OCI-LY7 (cell line): Measurements from ENCODE around the gene ZNF222. TPM values are rescaled to one million over a fixed set of nuclear protein-coding genes. Genes with fewer than 3 reads are reported as not detected.

Experiments used
- BruUV-seq: library from RNA; stranded (reverse); fragments of 400-500 nt; replicated peaks from 2 replicates; lab custom pipeline; 2021; lab: Mats Ljungman, UMichigan
- CTCF ChIA-PET: fragments of 300-600 bp; sonication (Branson Sonifier 250); formaldehyde crosslinking; loops from one replicate; lab custom pipeline; 2022; ENCODE audit warnings: antibody characterized with exemption; ENCODE audit not compliant: unreplicated experiment; lab: Charles Lee
- POLR2A ChIA-PET: fragments of 300-600 bp; sonication (Branson Sonifier 250); formaldehyde crosslinking; loops from one replicate; lab custom pipeline; 2022; ENCODE audit warnings: antibody characterized with exemption; lab: Charles Lee
- DNase-seq: peaks from one replicate; pipeline ENCODE4 v3.0.0-alpha.2; 2015; ENCODE audit warnings: low spot score
- H2AFZ ChIP-seq: fragments of 200-600 bp; sonication (generic), shearing (Covaris generic); 2 replicates; pipeline ENCODE4 v1.6.1; 2014; ENCODE audit warnings: mild to moderate bottlenecking, antibody characterized with exemption, low read length, moderate library complexity
- H3K27ac ChIP-seq: fragments of 200-600 bp; sonication (generic); 2 replicates; pipeline ENCODE4 v1.5.1; 2014; ENCODE audit warnings: mixed run types, low read depth, mild to moderate bottlenecking, moderate library complexity, low read length, inconsistent platforms; ENCODE audit not compliant: poor library complexity, severe bottlenecking
- H3K36me3 ChIP-seq: fragments of 200-600 bp; sonication (generic); 2 replicates; pipeline ENCODE4 v1.6.1; 2014; ENCODE audit warnings: mild to moderate bottlenecking, antibody characterized with exemption, low read length, moderate library complexity, mixed read lengths; ENCODE audit not compliant: insufficient read depth
- H3K4me1 ChIP-seq: fragments of 200-600 bp; sonication (generic); 2 replicates; pipeline ENCODE4 v1.5.1; 2014; ENCODE audit warnings: mild to moderate bottlenecking, low read length; ENCODE audit not compliant: insufficient read depth, poor library complexity, severe bottlenecking
- H3K4me2 ChIP-seq: fragments of 200-600 bp; sonication (generic); 2 replicates; pipeline ENCODE4 v1.6.1; 2014; ENCODE audit warnings: mild to moderate bottlenecking, low read length
- H3K4me3 ChIP-seq: fragments of 200-600 bp; sonication (generic); 2 replicates; pipeline ENCODE4 v1.5.1; 2014; ENCODE audit warnings: mild to moderate bottlenecking, low read depth, low read length; ENCODE audit not compliant: poor library complexity, severe bottlenecking
- H3K79me2 ChIP-seq: fragments of 200-600 bp; sonication (generic); 2 replicates; pipeline ENCODE4 v1.6.1; 2016; ENCODE audit warnings: low read depth, mild to moderate bottlenecking, low read length, moderate library complexity, mixed read lengths; ENCODE audit not compliant: insufficient read depth
- H3K9me2 ChIP-seq: fragments of 200-600 bp; sonication (generic); 2 replicates; pipeline ENCODE4 v1.6.1; 2016; ENCODE audit warnings: mild to moderate bottlenecking, low read length, mixed read lengths; ENCODE audit not compliant: insufficient read depth
- H3K9me3 ChIP-seq: fragments of 200-600 bp; sonication (generic); 2 replicates; pipeline ENCODE4 v1.6.1; 2014; ENCODE audit warnings: mild to moderate bottlenecking, mixed run types, low read length, mixed read lengths
- H4K20me1 ChIP-seq: fragments of 200-600 bp; sonication (generic); 2 replicates; pipeline ENCODE4 v1.6.1; 2014; ENCODE audit warnings: mild to moderate bottlenecking, antibody characterized with exemption, low read length, moderate library complexity, mixed read lengths; ENCODE audit not compliant: insufficient read depth
- EZH2phosphoT487 ChIP-seq: fragments of 200-600 bp; sonication (generic); IDR thresholded peaks from 2 replicates; pipeline ENCODE4 v1.6.1; 2018; ENCODE audit warnings: low read depth, borderline replicate concordance, mild to moderate bottlenecking, mixed run types, antibody characterized with exemption, low read length, moderate library complexity, mixed read lengths
- intact Hi-C: fragments of 100-400 bp; cut with micrococcal nuclease; formaldehyde crosslinking; loops from one replicate; pipeline ENCODE4 v1.10.0; 2022; ENCODE audit not compliant: unreplicated experiment
- total RNA-seq, 2 experiments: library from RNA; depleted of rRNA in 1 of 2; stranded (reverse); fragments of >200 nt in 1 of 2; shearing (Covaris generic) in 1 of 2; gene quantifications; 2 replicates each; pipeline ENCODE4 v1.2.3, GENCODE V29; 2014 to 2022
- TF ChIP-seq, protein P1 (sequence below): fragments of 200-600 bp; sonication (generic); conservative IDR thresholded peaks from 2 replicates; pipeline ENCODE4 v1.5.1; 2014; ENCODE audit warnings: mild to moderate bottlenecking, antibody characterized with exemption, low read length, moderate library complexity, mixed read lengths

Gene ZNF222
- total RNA-seq, 2 experiments from 2014 or later, result not detected

DNA sequence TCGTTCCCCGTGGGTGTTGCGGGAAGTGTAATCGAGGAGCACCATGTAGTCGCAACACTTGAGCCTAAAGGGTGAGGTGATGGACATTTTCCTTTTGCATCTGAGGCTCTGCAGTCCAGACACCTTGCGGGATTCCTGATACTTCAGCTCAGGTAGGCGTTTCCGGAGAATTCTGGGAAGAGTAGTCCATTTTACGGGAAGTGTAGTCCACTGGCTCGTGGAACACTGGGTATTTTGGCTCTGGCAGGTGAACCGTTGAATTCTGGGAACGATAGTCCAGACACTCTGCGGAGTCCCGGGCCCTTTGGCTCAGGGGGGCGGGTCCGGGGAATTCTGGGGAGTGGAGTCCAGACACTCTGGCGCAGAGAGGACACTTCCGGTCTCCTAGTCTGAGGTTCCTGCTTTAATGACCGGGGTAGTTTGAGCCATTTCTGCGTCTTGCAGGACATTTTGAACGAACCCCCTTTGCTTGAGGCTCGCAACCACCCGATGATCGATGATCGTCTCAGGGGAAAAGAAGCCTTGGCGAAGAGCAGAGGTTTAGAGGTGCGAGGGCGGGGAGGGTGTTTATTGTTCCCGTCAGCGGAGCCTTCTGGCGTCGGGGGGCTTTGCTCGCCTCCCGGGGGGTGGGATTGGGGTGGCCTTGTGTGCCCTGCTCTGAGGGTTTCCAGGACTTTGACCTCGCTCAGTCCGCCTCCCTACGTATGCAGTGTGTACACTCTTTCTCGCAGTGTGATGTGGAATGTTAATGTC lies 26.6 kb downstream of the ZNF222 start, which contains the start of gene ZNF223:
TSS of gene ZNF223 (plus strand) at position 387 of the 753 bp plus-strand sequence. CDS start 3,141 bp downstream, outside the sequence.
- Histone ChIP-seq H2AFZ (no peak within 1 kb of the TSS), H3K4me3 (no peak within 1 kb of the TSS), H3K9me3 (no peaks in the 10 kb centered on the region), H3K36me3 (no peaks in the 10 kb centered on the region), H4K20me1 (no peaks in the 10 kb centered on the region), H3K27ac (no peak within 1 kb of the TSS), H3K9me2 (no peaks in the 10 kb centered on the region), H3K79me2 (no peaks in the 10 kb centered on the region), H3K4me1 (no peaks in the 10 kb centered on the region), H3K4me2 (no peak within 1 kb of the TSS)
- ChIA-PET CTCF (no interaction called here), POLR2A (no interaction called here)
- no peak for DNase-seq
- intact Hi-C loops, result no loop called here
- no TSS peak for BruUV-seq
- TF ChIP-seq, protein P1, sequence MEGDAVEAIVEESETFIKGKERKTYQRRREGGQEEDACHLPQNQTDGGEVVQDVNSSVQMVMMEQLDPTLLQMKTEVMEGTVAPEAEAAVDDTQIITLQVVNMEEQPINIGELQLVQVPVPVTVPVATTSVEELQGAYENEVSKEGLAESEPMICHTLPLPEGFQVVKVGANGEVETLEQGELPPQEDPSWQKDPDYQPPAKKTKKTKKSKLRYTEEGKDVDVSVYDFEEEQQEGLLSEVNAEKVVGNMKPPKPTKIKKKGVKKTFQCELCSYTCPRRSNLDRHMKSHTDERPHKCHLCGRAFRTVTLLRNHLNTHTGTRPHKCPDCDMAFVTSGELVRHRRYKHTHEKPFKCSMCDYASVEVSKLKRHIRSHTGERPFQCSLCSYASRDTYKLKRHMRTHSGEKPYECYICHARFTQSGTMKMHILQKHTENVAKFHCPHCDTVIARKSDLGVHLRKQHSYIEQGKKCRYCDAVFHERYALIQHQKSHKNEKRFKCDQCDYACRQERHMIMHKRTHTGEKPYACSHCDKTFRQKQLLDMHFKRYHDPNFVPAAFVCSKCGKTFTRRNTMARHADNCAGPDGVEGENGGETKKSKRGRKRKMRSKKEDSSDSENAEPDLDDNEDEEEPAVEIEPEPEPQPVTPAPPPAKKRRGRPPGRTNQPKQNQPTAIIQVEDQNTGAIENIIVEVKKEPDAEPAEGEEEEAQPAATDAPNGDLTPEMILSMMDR, result no peak
- no peak for TF ChIP-seq EZH2phosphoT487

DNA sequence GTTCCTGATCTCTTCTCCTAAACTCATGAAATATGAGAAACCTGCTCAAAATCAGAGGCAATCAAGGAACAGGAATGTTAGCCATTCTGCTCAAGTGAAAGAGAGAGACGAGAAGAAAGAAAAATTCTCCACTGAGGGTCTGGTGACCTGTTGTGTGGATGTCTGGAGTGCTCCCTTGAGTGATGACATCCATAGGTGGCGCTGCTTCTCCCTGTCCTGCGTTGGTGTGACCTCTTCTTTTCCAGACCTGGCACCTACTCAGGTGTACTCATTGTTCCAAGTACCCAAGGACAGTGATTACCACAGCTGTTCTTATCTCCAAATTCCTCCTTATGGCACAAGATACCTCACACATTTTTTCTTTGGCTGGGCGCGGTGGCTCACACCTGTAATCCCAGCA lies 30.7 kb downstream of the ZNF222 start:
- no peaks in the 10 kb centered on the region for H3K4me1 ChIP-seq
- H3K4me3 ChIP-seq, result no peak overlapping the region
- ChIA-PET CTCF (no interaction called here), POLR2A (interaction anchor here (0.7 kb wide), 1 partner anchor 1604 kb away, joined by 5 read pairs; no protein-coding TSS in a partner anchor)
- TF ChIP-seq EZH2phosphoT487, result no peak
- TF ChIP-seq, protein P1, result peak; percentile 31; the same call in 1 of the 2 replicates
- H3K9me2 ChIP-seq, result no peaks in the 10 kb centered on the region
- no peaks in the 10 kb centered on the region for H3K36me3 ChIP-seq
- no peaks in the 10 kb centered on the region for H4K20me1 ChIP-seq
- DNase-seq, result no peak
- H3K27ac ChIP-seq, result no peak overlapping the region
- H3K9me3 ChIP-seq, result no peaks in the 10 kb centered on the region
- H3K4me2 ChIP-seq, result no peak overlapping the region
- intact Hi-C loops, result no loop called here
- BruUV-seq, result no TSS peak
- H3K79me2 ChIP-seq, result no peaks in the 10 kb centered on the region
- no peak overlapping the region for H2AFZ ChIP-seq

DNA sequence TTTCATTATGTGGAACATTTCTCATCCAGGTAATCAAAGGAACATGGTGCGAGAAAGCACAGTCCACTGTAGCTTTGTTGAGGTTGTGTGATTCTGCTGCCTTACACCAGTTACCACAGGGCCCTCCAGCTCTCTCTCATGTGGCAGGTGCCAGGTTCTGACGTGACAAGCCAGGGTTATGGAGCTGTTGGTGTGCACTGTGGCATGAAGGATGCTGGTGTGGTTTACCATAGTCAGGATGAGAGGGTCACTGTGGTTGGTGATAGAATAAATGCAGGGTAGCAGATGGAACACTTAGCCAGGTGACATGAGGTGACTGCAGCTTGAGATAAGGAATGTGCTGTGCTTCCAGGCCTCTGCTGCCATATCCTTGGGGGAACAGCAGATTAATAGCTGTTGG lies 34.0 kb downstream of the ZNF222 start:
- H3K27ac ChIP-seq, result no peak overlapping the region
- ChIA-PET POLR2A (no interaction called here), CTCF (no interaction called here)
- no peak for TF ChIP-seq EZH2phosphoT487
- TF ChIP-seq, protein P1, result no peak
- H3K4me3 ChIP-seq, result no peak overlapping the region
- H3K4me2 ChIP-seq, result no peak overlapping the region
- no peaks in the 10 kb centered on the region for H4K20me1 ChIP-seq
- DNase-seq, result no peak
- no peaks in the 10 kb centered on the region for H3K79me2 ChIP-seq
- H3K9me2 ChIP-seq, result no peaks in the 10 kb centered on the region
- no TSS peak for BruUV-seq
- intact Hi-C loops, result no loop called here
- no peaks in the 10 kb centered on the region for H3K4me1 ChIP-seq
- H2AFZ ChIP-seq, result no peak overlapping the region
- H3K9me3 ChIP-seq, result no peaks in the 10 kb centered on the region
- no peaks in the 10 kb centered on the region for H3K36me3 ChIP-seq
